HG03457 (cell line): Measurements from ENCODE around the gene DNAAF5.

Experiments
- ATAC-seq: cut with Tn5 transposase; IDR thresholded peaks from one replicate; pipeline ENCODE4 v1.9.1; 2021; ENCODE audit warnings: moderate number of reproducible peaks; ENCODE audit not compliant: unreplicated experiment

The DNAAF5 gene

GRCh38 chr7:726084-726853 is at the start of gene DNAAF5:
Gene DNAAF5, plus strand, starts transcription at chr7:726699. Its CDS starts 22 bp downstream, at chr7:726721.
- ATAC-seq, result peak; percentile 73

GRCh38 chr7:676972-677385 is 49.5 kb upstream of the DNAAF5 start:
- no peak for ATAC-seq

- ATAC-seq, result no peak
These were observed 45.9 kb upstream of the DNAAF5 start for GRCh38 chr7:680411-681127.

GRCh38 chr7:681551-682307 is 44.8 kb upstream of the DNAAF5 start:
- ATAC-seq, result no peak

GRCh38 chr7:682810-683209 is 43.7 kb upstream of the DNAAF5 start:
- ATAC-seq, result no peak

- ATAC-seq, result no peak
These were observed 42.8 kb upstream of the DNAAF5 start for GRCh38 chr7:683526-684205.

- ATAC-seq, result no peak
These were observed 42.1 kb upstream of the DNAAF5 start for GRCh38 chr7:684416-684815.

GRCh38 chr7:685540-685939 is 41.0 kb upstream of the DNAAF5 start:
- no peak for ATAC-seq

- no peak for ATAC-seq
These were observed 35.8 kb upstream of the DNAAF5 start for GRCh38 chr7:690478-691360.

GRCh38 chr7:691361-692045 is 35.0 kb upstream of the DNAAF5 start:
- no peak for ATAC-seq

GRCh38 chr7:693280-693679 is 33.2 kb upstream of the DNAAF5 start:
- no peak for ATAC-seq

GRCh38 chr7:696426-696811 is 30.1 kb upstream of the DNAAF5 start:
- no peak for ATAC-seq

GRCh38 chr7:696812-697551 is 29.5 kb upstream of the DNAAF5 start:
- ATAC-seq, result no peak

GRCh38 chr7:698515-699475 is 27.7 kb upstream of the DNAAF5 start:
- no peak for ATAC-seq

GRCh38 chr7:699476-700170 is 26.9 kb upstream of the DNAAF5 start:
- ATAC-seq, result no peak

- no peak for ATAC-seq
These were observed 25.3 kb upstream of the DNAAF5 start for GRCh38 chr7:701086-701671.

- no peak for ATAC-seq
These were observed 23.4 kb upstream of the DNAAF5 start for GRCh38 chr7:703049-703448.
